NCI-H2227 (cell line): Measurements from ENCODE around the gene ST3GAL4.
"Not testable (repeated sequence)": the region's sequence is repeated elsewhere in the genome, so short reads cannot be mapped to it uniquely, and the experiment has no call there.

ENCODE experiments used
- DNase-seq: peaks from one replicate; lab custom pipeline; 2025; ENCODE audit not compliant: unreplicated experiment; lab: John Stamatoyannopoulos, UW

ST3GAL4 gene

GRCh38 chr11:126362879-126363655 lies 7.6 kb downstream of the ST3GAL4 start:
- DNase-seq: no peak

GRCh38 chr11:126363706-126364248 lies 8.3 kb downstream of the ST3GAL4 start:
- no peak for DNase-seq

GRCh38 chr11:126364735-126365134 lies 9.2 kb downstream of the ST3GAL4 start:
- DNase-seq: not testable (repeated sequence)

GRCh38 chr11:126365508-126365907 lies 10.0 kb downstream of the ST3GAL4 start:
- not testable (repeated sequence) for DNase-seq

- no peak for DNase-seq
Measured at GRCh38 chr11:126366064-126366822, 10.8 kb downstream of the ST3GAL4 start.

- DNase-seq: not testable (repeated sequence)
Measured at GRCh38 chr11:126366823-126367654, 11.6 kb downstream of the ST3GAL4 start.

- not testable (repeated sequence) for DNase-seq
Measured at GRCh38 chr11:126367806-126368205, 12.3 kb downstream of the ST3GAL4 start.

GRCh38 chr11:126368336-126369119 lies 13.0 kb downstream of the ST3GAL4 start:
- DNase-seq: not testable (repeated sequence)

GRCh38 chr11:126370016-126370415 lies 14.5 kb downstream of the ST3GAL4 start:
- no peak for DNase-seq

GRCh38 chr11:126371595-126371994 lies 16.1 kb downstream of the ST3GAL4 start:
- DNase-seq: no peak

GRCh38 chr11:126373389-126374066 lies 18.0 kb downstream of the ST3GAL4 start:
- DNase-seq: not testable (repeated sequence)

- DNase-seq: not testable (repeated sequence)
Measured at GRCh38 chr11:126374562-126375300, 19.2 kb downstream of the ST3GAL4 start.

GRCh38 chr11:126375726-126376125 lies 20.2 kb downstream of the ST3GAL4 start:
- DNase-seq: no peak

GRCh38 chr11:126378763-126379162 lies 23.3 kb downstream of the ST3GAL4 start:
- DNase-seq: no peak

- no peak for DNase-seq
Measured at GRCh38 chr11:126380909-126381308, 25.4 kb downstream of the ST3GAL4 start.

- DNase-seq: not testable (repeated sequence)
Measured at GRCh38 chr11:126381960-126382359, 26.5 kb downstream of the ST3GAL4 start.

- not testable (repeated sequence) for DNase-seq
Measured at GRCh38 chr11:126382641-126383040, 27.2 kb downstream of the ST3GAL4 start.

- DNase-seq: no peak
Measured at GRCh38 chr11:126383339-126384335, 28.2 kb downstream of the ST3GAL4 start.
